ENCODE data around the gene KRTAP12-2. TPM values are rescaled to one million over a fixed set of nuclear protein-coding genes. Genes with fewer than 3 reads are reported as not detected.

The KRTAP12-2 gene, protein sequence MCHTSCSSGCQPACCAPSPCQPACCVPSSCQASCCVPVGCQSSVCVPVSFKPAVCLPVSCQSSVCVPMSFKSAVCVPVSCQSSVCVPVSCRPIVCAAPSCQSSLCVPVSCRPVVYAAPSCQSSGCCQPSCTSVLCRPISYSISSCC
- not detected in 2 replicates for total RNA-seq
- long read RNA-seq, result 0 reads

- H3K27ac Mint-ChIP-seq (ENCODE audit: unreplicated experiment), result no peak within 1 kb of the TSS
- no peak for TF ChIP-seq CTCF (conservative IDR thresholded peaks at IDR 0.05)
- H3K9me3 Mint-ChIP-seq, result peaks cover 18% of the 10 kb centered on the region
- H3K27me3 Mint-ChIP-seq (ENCODE audit: low read depth), result peaks cover 4% of the 10 kb centered on the region
- peaks cover under 1% of the 10 kb centered on the region for H3K4me1 Mint-ChIP-seq
- DNase-seq (ENCODE audit: low read depth, low spot score), result no peak
- H3K36me3 Mint-ChIP-seq (ENCODE audit: low read depth), result peaks cover 8% of the 10 kb centered on the region
- no peak within 1 kb of the TSS for H3K4me3 Mint-ChIP-seq
Observed at GRCh38 chr21:44666401-44667320, at the start of gene KRTAP12-2. KRTAP12-2 (minus strand) TSS chr21:44666927; CDS start chr21:44666886, 41 bp downstream.

- Mint-ChIP-seq H3K4me3 (no peak overlapping the region), H3K36me3 (ENCODE audit: low read depth) (no peaks in the 10 kb centered on the region), H3K27me3 (ENCODE audit: low read depth) (peaks cover 88% of the 10 kb centered on the region), H3K4me1 (peaks cover 16% of the 10 kb centered on the region), H3K27ac (ENCODE audit: unreplicated experiment) (no peak overlapping the region), H3K9me3 (no peaks in the 10 kb centered on the region)
- TF ChIP-seq CTCF (conservative IDR thresholded peaks at IDR 0.05), result no peak
- no peak for DNase-seq (ENCODE audit: low read depth, low spot score)
Observed at GRCh38 chr21:44714905-44715304, 48.2 kb upstream of the KRTAP12-2 start.

DNA sequence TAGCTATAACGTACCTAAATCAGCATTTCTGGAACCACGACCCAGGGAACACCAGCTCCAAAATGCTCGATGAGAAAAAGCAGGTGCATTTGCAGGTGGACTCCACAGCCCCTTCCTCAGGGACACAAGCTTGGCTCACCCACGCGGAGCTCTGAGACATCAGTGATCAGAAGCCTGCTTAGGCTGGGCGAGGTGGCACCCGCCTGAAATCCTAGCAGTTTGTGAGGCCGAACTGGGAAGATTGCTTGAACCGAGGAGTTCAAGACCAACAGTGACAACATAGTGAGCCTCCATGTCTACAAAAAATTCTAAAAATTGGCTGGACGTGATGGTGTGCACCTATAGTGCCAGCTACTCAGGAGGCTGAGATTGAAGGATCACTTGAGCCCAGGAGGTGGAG is 47.1 kb upstream of the KRTAP12-2 start:
- no peak for TF ChIP-seq CTCF (conservative IDR thresholded peaks at IDR 0.05)
- H3K27me3 Mint-ChIP-seq (ENCODE audit: low read depth), result peaks cover 91% of the 10 kb centered on the region
- H3K27ac Mint-ChIP-seq (ENCODE audit: unreplicated experiment), result no peak overlapping the region
- no peak overlapping the region for H3K4me3 Mint-ChIP-seq
- H3K4me1 Mint-ChIP-seq, result peaks cover 20% of the 10 kb centered on the region
- H3K36me3 Mint-ChIP-seq (ENCODE audit: low read depth), result no peaks in the 10 kb centered on the region
- H3K9me3 Mint-ChIP-seq, result no peaks in the 10 kb centered on the region
- no peak for DNase-seq (ENCODE audit: low read depth, low spot score)

DNA sequence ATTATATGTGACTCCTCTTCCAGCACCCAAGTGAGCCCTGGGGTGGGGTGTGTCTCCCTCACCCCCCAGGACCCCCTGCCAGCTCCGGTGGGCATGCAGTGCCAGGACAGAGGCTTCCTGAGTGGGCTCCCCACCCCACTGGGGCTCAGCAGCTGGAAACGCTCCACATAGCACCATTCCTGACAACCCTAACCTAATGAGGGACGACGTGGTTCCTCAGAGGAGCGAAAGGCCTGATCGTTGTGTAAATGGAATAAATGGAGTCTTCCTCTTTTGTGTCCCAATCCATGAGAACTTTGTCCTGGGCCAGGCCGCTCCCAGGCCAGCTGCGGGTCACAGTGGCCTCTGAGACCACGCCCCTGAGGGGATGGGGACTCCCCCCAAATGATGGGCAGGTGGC is 46.4 kb upstream of the KRTAP12-2 start:
- no peak for DNase-seq (ENCODE audit: low read depth, low spot score)
- Mint-ChIP-seq H3K4me1 (peaks cover 15% of the 10 kb centered on the region), H3K36me3 (ENCODE audit: low read depth) (no peaks in the 10 kb centered on the region)

More for the DNA sequence above, 46.4 kb upstream of the KRTAP12-2 start:
- H3K4me3 Mint-ChIP-seq, result no peak overlapping the region
- no peak for TF ChIP-seq CTCF (conservative IDR thresholded peaks at IDR 0.05)
- H3K27me3 Mint-ChIP-seq (ENCODE audit: low read depth), result peaks cover 91% of the 10 kb centered on the region
- H3K9me3 Mint-ChIP-seq, result no peaks in the 10 kb centered on the region
- no peak overlapping the region for H3K27ac Mint-ChIP-seq (ENCODE audit: unreplicated experiment)

Data from neural crest cell (in vitro differentiated cells).